NB4 (cell line): ENCODE measurements around the gene PDE3A.

Experiments
- MYC ChIP-seq: IDR thresholded peaks from 2 replicates; pipeline ENCODE4 v1.6.1; 2011; ENCODE audit warnings: low read depth, low read length
- POLR2A ChIP-seq: IDR thresholded peaks from 2 replicates; pipeline ENCODE4 v1.6.1; 2011; ENCODE audit warnings: mild to moderate bottlenecking; ENCODE audit not compliant: insufficient read length; ENCODE audit errors: extremely low read depth
- TF ChIP-seq, protein P1 (sequence below): IDR thresholded peaks from one replicate; pipeline ENCODE4 v1.5.1; 2012; ENCODE audit warnings: low read depth, low read length
- TF ChIP-seq, protein P2 (sequence below): IDR thresholded peaks from 2 replicates; pipeline ENCODE4 v1.6.1; 2011; ENCODE audit warnings: low read depth, low read length

DNA sequence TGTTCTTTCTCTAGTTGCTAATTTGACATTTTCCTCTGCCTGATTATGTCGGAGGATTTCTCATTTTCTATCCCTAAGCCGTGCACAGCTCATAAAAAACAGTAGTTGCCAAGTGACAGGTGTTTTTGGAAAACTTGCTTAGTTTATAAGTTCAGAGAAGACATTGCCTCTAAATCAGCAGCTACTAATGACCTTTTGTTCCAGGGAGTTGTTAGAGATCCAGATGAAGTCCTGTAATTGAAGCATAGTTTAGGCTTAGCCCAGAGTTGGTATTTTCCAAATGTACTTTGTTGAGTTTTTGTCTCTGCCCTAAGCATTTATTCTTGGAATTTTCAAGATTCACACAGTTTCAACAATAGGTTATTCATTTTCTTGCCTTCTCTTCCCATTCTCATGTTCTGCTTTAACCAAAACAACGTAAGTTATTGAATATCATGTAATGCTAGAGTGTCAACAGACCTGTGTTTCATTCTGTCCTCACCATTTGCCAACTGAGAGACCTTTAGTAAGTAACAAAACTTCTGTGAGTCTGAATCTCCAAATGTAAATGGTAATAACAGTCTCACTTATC, 216.8 kb downstream of the PDE3A start:
- TF ChIP-seq, protein P1, sequence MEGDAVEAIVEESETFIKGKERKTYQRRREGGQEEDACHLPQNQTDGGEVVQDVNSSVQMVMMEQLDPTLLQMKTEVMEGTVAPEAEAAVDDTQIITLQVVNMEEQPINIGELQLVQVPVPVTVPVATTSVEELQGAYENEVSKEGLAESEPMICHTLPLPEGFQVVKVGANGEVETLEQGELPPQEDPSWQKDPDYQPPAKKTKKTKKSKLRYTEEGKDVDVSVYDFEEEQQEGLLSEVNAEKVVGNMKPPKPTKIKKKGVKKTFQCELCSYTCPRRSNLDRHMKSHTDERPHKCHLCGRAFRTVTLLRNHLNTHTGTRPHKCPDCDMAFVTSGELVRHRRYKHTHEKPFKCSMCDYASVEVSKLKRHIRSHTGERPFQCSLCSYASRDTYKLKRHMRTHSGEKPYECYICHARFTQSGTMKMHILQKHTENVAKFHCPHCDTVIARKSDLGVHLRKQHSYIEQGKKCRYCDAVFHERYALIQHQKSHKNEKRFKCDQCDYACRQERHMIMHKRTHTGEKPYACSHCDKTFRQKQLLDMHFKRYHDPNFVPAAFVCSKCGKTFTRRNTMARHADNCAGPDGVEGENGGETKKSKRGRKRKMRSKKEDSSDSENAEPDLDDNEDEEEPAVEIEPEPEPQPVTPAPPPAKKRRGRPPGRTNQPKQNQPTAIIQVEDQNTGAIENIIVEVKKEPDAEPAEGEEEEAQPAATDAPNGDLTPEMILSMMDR = no peak
- TF ChIP-seq, protein P2, sequence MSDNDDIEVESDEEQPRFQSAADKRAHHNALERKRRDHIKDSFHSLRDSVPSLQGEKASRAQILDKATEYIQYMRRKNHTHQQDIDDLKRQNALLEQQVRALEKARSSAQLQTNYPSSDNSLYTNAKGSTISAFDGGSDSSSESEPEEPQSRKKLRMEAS = no peak
- TF ChIP-seq POLR2A (no peak), MYC (no peak)
